ENCODE data around the gene IGFLR1.

DNA sequence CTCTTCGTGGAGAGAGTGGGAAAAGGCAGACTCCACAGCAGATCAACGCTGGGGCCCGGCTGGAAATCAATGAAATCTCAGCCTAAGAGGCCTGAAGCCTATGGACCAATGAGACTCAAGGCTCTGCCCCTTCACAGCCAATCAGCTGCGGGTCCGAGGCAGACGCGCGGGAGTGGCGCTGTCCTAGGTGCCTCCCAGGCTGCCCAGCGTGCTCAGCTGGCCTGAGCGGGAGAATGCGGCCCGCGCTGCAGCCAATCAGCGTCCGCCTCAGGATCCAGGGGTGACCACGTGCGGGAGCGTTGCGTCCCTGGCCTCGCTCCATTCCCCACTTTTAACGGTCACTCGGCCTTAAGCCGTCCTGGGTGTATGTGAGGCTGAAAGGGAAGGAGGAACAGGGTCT lies 38.0 kb downstream of the IGFLR1 start, which contains the start of gene ZBTB32:
- TF ChIP-seq, protein P1, sequence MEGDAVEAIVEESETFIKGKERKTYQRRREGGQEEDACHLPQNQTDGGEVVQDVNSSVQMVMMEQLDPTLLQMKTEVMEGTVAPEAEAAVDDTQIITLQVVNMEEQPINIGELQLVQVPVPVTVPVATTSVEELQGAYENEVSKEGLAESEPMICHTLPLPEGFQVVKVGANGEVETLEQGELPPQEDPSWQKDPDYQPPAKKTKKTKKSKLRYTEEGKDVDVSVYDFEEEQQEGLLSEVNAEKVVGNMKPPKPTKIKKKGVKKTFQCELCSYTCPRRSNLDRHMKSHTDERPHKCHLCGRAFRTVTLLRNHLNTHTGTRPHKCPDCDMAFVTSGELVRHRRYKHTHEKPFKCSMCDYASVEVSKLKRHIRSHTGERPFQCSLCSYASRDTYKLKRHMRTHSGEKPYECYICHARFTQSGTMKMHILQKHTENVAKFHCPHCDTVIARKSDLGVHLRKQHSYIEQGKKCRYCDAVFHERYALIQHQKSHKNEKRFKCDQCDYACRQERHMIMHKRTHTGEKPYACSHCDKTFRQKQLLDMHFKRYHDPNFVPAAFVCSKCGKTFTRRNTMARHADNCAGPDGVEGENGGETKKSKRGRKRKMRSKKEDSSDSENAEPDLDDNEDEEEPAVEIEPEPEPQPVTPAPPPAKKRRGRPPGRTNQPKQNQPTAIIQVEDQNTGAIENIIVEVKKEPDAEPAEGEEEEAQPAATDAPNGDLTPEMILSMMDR (IDR thresholded peaks at IDR 0.05), result no peak
- no peak for TF ChIP-seq POLR2A (IDR thresholded peaks at IDR 0.05)

Data from thyroid gland (tissue), 4 donors.